SU-DHL-6 (cell line): Measurements from ENCODE around the gene TRABD.
A peak's percentile ranks its signal among the peaks of the same experiment; 100 is the strongest.

Experiments used
- H2AFZ ChIP-seq: fragments of 200-600 bp; sonication (generic); 2 replicates; pipeline ENCODE4 v1.6.1; 2014; ENCODE audit warnings: low read depth, mild to moderate bottlenecking, moderate library complexity, mixed read lengths, antibody characterized with exemption, low read length; ENCODE audit not compliant: severe bottlenecking
- H3F3A ChIP-seq: fragments of 200-600 bp; shearing (Covaris generic); 2 replicates; pipeline ENCODE4 v1.6.0; 2016; ENCODE audit warnings: antibody characterized with exemption, mild to moderate bottlenecking; ENCODE audit not compliant: insufficient read depth
- H3K27ac ChIP-seq: fragments of 200-600 bp; sonication (generic); 2 replicates; pipeline ENCODE4 v1.5.1; 2016; ENCODE audit warnings: low read depth, mild to moderate bottlenecking, low read length, moderate library complexity, mixed read lengths
- H3K27me3 ChIP-seq: fragments of 200-600 bp; sonication (generic), shearing (Covaris generic); 2 replicates; pipeline ENCODE4 v1.6.0; 2014; ENCODE audit warnings: mild to moderate bottlenecking, low read length
- H3K36me3 ChIP-seq: fragments of 200-600 bp; sonication (generic); 2 replicates; pipeline ENCODE4 v1.6.1; 2014; ENCODE audit warnings: mild to moderate bottlenecking, low read length, mixed read lengths
- H3K4me2 ChIP-seq: fragments of 300-600, 200-600 bp; shearing (Covaris generic), sonication (generic); 2 replicates; pipeline ENCODE4 v1.6.0; 2014; ENCODE audit warnings: low read length, low read depth, mild to moderate bottlenecking; ENCODE audit not compliant: poor library complexity, severe bottlenecking
- H3K4me3 ChIP-seq: fragments of 200-600 bp; sonication (generic); 2 replicates; pipeline ENCODE4 v1.5.1; 2014; ENCODE audit warnings: antibody characterized with exemption, low read length, mild to moderate bottlenecking, mixed read lengths; ENCODE audit not compliant: insufficient read depth, poor library complexity, severe bottlenecking
- H3K79me2 ChIP-seq: fragments of 200-600 bp; sonication (generic); 2 replicates; pipeline ENCODE4 v1.6.1; 2014; ENCODE audit warnings: mild to moderate bottlenecking, low read length, moderate library complexity; ENCODE audit not compliant: insufficient read depth
- H3K9ac ChIP-seq: fragments of 200-600 bp; sonication (generic); 2 replicates; pipeline ENCODE4 v1.7.0; 2014; ENCODE audit warnings: mild to moderate bottlenecking, low read length
- H3K9me2 ChIP-seq: fragments of 200-600 bp; sonication (generic); replicated peaks from 2 replicates; pipeline ENCODE4 v1.6.1; 2014; ENCODE audit warnings: low read length; ENCODE audit not compliant: insufficient read depth
- H3K9me3 ChIP-seq: fragments of 200-600 bp; sonication (generic); 2 replicates; pipeline ENCODE4 v1.6.1; 2014; ENCODE audit warnings: low read length, mixed read lengths; ENCODE audit not compliant: insufficient read depth
- H4K20me1 ChIP-seq: fragments of 200-600 bp; sonication (generic); 2 replicates; pipeline ENCODE4 v1.6.1; 2014; ENCODE audit warnings: low read depth, mild to moderate bottlenecking, antibody characterized with exemption, low read length, moderate library complexity, mixed read lengths
- CTCF ChIP-seq: fragments of 200-600 bp; sonication (generic); IDR thresholded peaks from one replicate; pipeline ENCODE4 v1.5.1; 2017; ENCODE audit warnings: antibody characterized with exemption, mild to moderate bottlenecking, low read length, moderate library complexity; ENCODE audit not compliant: insufficient read depth, poor library complexity, severe bottlenecking
- EZH2phosphoT487 ChIP-seq: fragments of 200-600 bp; sonication (generic), shearing (Covaris generic); conservative IDR thresholded peaks from 2 replicates; pipeline ENCODE4 v1.6.1; 2018; ENCODE audit warnings: mild to moderate bottlenecking, antibody characterized with exemption, low read length, moderate library complexity, mixed read lengths

Gene TRABD

DNA sequence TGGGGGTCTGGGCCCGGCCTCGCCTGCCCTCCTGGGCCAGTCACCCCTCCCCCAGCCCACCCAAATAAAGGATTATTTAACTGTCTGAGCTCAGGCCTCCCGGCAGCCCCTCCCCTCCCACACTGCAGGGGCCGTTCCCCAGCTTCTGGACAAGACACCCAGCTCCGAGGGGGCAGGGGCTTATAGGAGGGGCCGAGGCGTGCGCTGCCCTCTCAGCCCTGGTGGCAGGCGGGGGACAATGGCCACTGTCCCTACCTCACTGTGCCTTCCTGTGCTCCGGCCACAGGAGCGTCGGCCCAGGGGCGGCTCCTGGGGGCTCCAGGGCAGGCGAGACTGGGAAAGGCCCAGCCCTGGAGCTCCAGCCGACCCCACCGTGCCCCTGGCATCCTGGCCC is 12.9 kb downstream of the TRABD start:
- peak overlapping the region; percentile 81 for H3K27ac ChIP-seq
- peaks cover 30% of the 10 kb centered on the region for H3K79me2 ChIP-seq
- peaks cover 8% of the 10 kb centered on the region; the same call in 1 of the 2 replicates for H3K36me3 ChIP-seq
- no peaks in the 10 kb centered on the region for H4K20me1 ChIP-seq
- no peaks in the 10 kb centered on the region for H3K27me3 ChIP-seq
- H2AFZ ChIP-seq: no peak overlapping the region
- H3K9me3 ChIP-seq: no peaks in the 10 kb centered on the region
- no peak overlapping the region for H3K4me3 ChIP-seq
- no peak for TF ChIP-seq CTCF
- TF ChIP-seq EZH2phosphoT487: no peak
- peaks cover 23% of the 10 kb centered on the region for H3F3A ChIP-seq
- no peaks in the 10 kb centered on the region for H3K9me2 ChIP-seq
- no peak overlapping the region for H3K4me2 ChIP-seq
- H3K9ac ChIP-seq: no peak overlapping the region

DNA sequence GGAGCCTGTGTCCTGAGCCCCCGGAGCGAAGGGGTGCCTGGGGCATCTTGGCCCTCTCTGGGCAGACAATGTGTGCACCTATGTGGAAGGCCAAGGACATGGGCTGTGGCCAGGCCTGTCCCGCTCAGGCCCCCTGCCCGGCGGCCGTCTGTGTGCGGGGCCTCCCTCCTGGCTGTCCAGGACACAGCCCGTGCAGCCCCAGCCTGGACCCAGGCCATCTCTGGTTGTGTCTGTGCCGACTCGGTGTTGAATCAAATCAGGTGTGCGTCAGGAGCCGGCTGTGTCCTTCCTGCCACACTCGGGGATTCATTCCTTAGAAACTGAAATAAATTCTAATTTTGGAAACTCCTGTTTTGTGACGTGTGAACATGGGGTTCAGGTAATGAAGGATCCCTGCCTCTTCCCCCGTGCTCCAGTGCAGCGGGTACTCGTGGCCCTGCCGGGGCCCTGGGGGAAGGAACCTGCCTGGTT is 13.6 kb downstream of the TRABD start:
- H4K20me1 ChIP-seq: no peaks in the 10 kb centered on the region
- H3K27me3 ChIP-seq: no peaks in the 10 kb centered on the region
- peaks cover 12% of the 10 kb centered on the region; the same call in 1 of the 2 replicates for H3K36me3 ChIP-seq
- H3F3A ChIP-seq: peaks cover 23% of the 10 kb centered on the region
- H3K9me2 ChIP-seq: no peaks in the 10 kb centered on the region
- peak overlapping the region; percentile 88 for H3K4me2 ChIP-seq
- H3K4me3 ChIP-seq: peak overlapping the region; percentile 66
- peak overlapping the region; percentile 81 for H3K27ac ChIP-seq
- no peak for TF ChIP-seq CTCF
- no peak overlapping the region for H2AFZ ChIP-seq
- no peaks in the 10 kb centered on the region for H3K9me3 ChIP-seq
- peaks cover 30% of the 10 kb centered on the region for H3K79me2 ChIP-seq
- H3K9ac ChIP-seq: peak overlapping the region; percentile 95

DNA sequence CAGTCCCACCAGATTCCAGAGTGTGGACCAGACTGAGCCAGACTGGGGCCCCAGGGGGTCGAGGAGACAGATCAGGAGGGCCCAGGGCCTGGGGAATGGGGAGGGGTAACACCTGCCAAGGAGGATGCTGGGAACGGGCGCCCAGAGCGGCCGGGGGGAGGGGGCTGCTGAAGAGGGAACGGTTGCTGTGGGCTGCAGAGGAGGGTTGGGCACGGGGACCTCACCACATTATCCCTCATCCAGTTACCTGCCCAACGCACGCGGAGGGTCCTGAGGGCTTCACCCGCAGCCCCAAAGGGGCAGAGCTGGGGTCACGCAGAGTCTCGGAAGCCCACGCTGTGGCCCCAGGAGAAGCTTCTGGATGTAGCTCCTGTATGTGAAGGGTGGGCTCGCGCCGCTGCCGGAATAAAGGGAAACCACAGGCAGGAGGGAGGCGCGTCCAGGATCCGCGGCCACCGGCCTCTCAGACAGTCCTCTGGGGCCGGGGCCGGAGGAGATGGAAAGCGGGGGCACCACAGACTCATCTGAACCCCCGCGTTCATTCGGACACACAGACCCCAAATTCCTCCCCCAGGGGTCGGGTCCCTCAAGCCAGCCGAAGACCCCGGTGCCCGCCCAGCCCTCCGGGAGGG is 14.2 kb downstream of the TRABD start:
- H3K4me3 ChIP-seq: peak overlapping the region; percentile 66
- H3K9me2 ChIP-seq: no peaks in the 10 kb centered on the region
- no peaks in the 10 kb centered on the region for H4K20me1 ChIP-seq
- H3F3A ChIP-seq: peaks cover 23% of the 10 kb centered on the region
- no peak overlapping the region for H2AFZ ChIP-seq
- no peaks in the 10 kb centered on the region for H3K9me3 ChIP-seq
- peak overlapping the region; percentile 81 for H3K27ac ChIP-seq
- peak overlapping the region; percentile 88 for H3K4me2 ChIP-seq
- peak overlapping the region; percentile 95 for H3K9ac ChIP-seq
- H3K36me3 ChIP-seq: peaks cover 12% of the 10 kb centered on the region; the same call in 1 of the 2 replicates
- no peaks in the 10 kb centered on the region for H3K27me3 ChIP-seq
- TF ChIP-seq CTCF (no peak), EZH2phosphoT487 (no peak)
- H3K79me2 ChIP-seq: peaks cover 36% of the 10 kb centered on the region
